ENCODE data around the gene USP37.

USP37 gene

GRCh38 chr2:218429911-218430692 lies 138.0 kb downstream of the USP37 start:
- DNase-seq (ENCODE audit: low read depth, low spot score): no peak

- no peak for DNase-seq (ENCODE audit: low read depth, low spot score)
Measured at GRCh38 chr2:218428846-218429558, 139.1 kb downstream of the USP37 start.

- no peak for DNase-seq (ENCODE audit: low read depth, low spot score)
Measured at GRCh38 chr2:218427741-218428140, 140.4 kb downstream of the USP37 start.

- DNase-seq (ENCODE audit: low read depth, low spot score): no peak
Measured at GRCh38 chr2:218425531-218425930, 142.6 kb downstream of the USP37 start.

- no peak for DNase-seq (ENCODE audit: low read depth, low spot score)
Measured at GRCh38 chr2:218423584-218423983, 144.6 kb downstream of the USP37 start.

- DNase-seq (ENCODE audit: low read depth, low spot score): no peak
Measured at GRCh38 chr2:218422403-218423086, 145.6 kb downstream of the USP37 start.

- no peak for DNase-seq (ENCODE audit: low read depth, low spot score)
Measured at GRCh38 chr2:218421027-218421426, 147.1 kb downstream of the USP37 start.

GRCh38 chr2:218419630-218420216 lies 148.4 kb downstream of the USP37 start:
- DNase-seq (ENCODE audit: low read depth, low spot score): no peak

- no peak for DNase-seq (ENCODE audit: low read depth, low spot score)
Measured at GRCh38 chr2:218418717-218419458, 149.3 kb downstream of the USP37 start, which contains the start of gene VIL1. Gene VIL1, plus strand, starts transcription at chr2:218419123. Its CDS starts 4,656 bp downstream, at chr2:218423779.

GRCh38 chr2:218418321-218418716 lies 149.8 kb downstream of the USP37 start:
- DNase-seq (ENCODE audit: low read depth, low spot score): no peak

- no peak for DNase-seq (ENCODE audit: low read depth, low spot score)
Measured at GRCh38 chr2:218407717-218408116, 160.4 kb downstream of the USP37 start.

GRCh38 chr2:218406949-218407618 lies 161.1 kb downstream of the USP37 start:
- DNase-seq (ENCODE audit: low read depth, low spot score): no peak

GRCh38 chr2:218406209-218406948 lies 161.8 kb downstream of the USP37 start:
- peak; percentile 79 for DNase-seq (ENCODE audit: low read depth, low spot score)

- DNase-seq (ENCODE audit: low read depth, low spot score): no peak
Measured at GRCh38 chr2:218405746-218406208, 162.4 kb downstream of the USP37 start.

GRCh38 chr2:218405086-218405745 lies 162.9 kb downstream of the USP37 start:
- DNase-seq (ENCODE audit: low read depth, low spot score): no peak

- no peak for DNase-seq (ENCODE audit: low read depth, low spot score)
Measured at GRCh38 chr2:218404351-218405085, 163.6 kb downstream of the USP37 start.

GRCh38 chr2:218403810-218404209 lies 164.3 kb downstream of the USP37 start:
- DNase-seq (ENCODE audit: low read depth, low spot score): no peak

GRCh38 chr2:218402911-218403411 lies 165.2 kb downstream of the USP37 start:
- no peak for DNase-seq (ENCODE audit: low read depth, low spot score)
